Vagina (tissue), 2 donors: ENCODE measurements around the gene TOR2A. TPM values are rescaled to one million over a fixed set of nuclear protein-coding genes. Genes with fewer than 3 reads are reported as not detected.

ENCODE experiments used
- DNase-seq, 2 donors: peaks; one replicate each; pipeline ENCODE4 v3.0.0-alpha.2; 2017; ENCODE audit errors: extremely low spot score in 2 of 2
- H3K27ac ChIP-seq: fragments of 200-600 bp; sonication (generic); one replicate; pipeline ENCODE4 v1.5.1; 2019
- H3K27me3 ChIP-seq: fragments of 200-600 bp; sonication (generic); one replicate; pipeline ENCODE4 v1.5.1; 2019
- H3K36me3 ChIP-seq, 2 donors: fragments of 200-600 bp; sonication (generic); one replicate each; pipeline ENCODE4 v1.5.1; 2017 to 2019
- H3K4me1 ChIP-seq: fragments of 200-600 bp; sonication (generic); one replicate; pipeline ENCODE4 v1.5.1; 2019
- H3K4me3 ChIP-seq, 2 donors: fragments of 200-600 bp; sonication (generic); 1 replicate in 1 of 2; 2 replicates in 1 of 2; pipeline ENCODE4 v1.5.1; 2016 to 2019
- H3K9me3 ChIP-seq: fragments of 200-600 bp; sonication (generic); one replicate; pipeline ENCODE4 v1.5.1; 2019
- POLR2A ChIP-seq, 2 donors: fragments of 450-650 bp; IDR thresholded peaks; one replicate each; pipeline ENCODE4 v1.6.1; 2017; ENCODE audit warnings: antibody characterized with exemption in 2 of 2, mild to moderate bottlenecking in 2 of 2, moderate library complexity in 2 of 2
- POLR2AphosphoS5 ChIP-seq, 2 donors: sonication (generic); formaldehyde crosslinking; IDR thresholded peaks; one replicate each; pipeline ENCODE4 v1.9.0; 2017; ENCODE audit warnings: antibody characterized with exemption in 2 of 2, mild to moderate bottlenecking in 2 of 2, low read depth in 1 of 2; ENCODE audit not compliant: insufficient read depth in 1 of 2
- intact Hi-C: fragments of 100-400 bp; cut with DNase I; formaldehyde crosslinking; loops from one replicate; pipeline ENCODE4 v1.15.1; 2023
- total RNA-seq: library from RNA; depleted of rRNA; stranded (reverse); fragments of >200 nt; gene quantifications from one replicate; pipeline ENCODE4 v1.2.3, GENCODE V29; 2016
- TF ChIP-seq, protein P1 (sequence below), 3 experiments: fragments of 450-650 bp in 2 of 3; fragments of 200-600 bp in 1 of 3; sonication (generic) in 1 of 3; IDR thresholded peaks; one replicate each; pipeline ENCODE4 v1.5.1; 2017 to 2019; ENCODE audit warnings: antibody characterized with exemption in 3 of 3, mild to moderate bottlenecking in 2 of 3, moderate library complexity in 2 of 3

TOR2A gene
- total RNA-seq, 1 donor from 2014 or later = 12.3 TPM

DNA sequence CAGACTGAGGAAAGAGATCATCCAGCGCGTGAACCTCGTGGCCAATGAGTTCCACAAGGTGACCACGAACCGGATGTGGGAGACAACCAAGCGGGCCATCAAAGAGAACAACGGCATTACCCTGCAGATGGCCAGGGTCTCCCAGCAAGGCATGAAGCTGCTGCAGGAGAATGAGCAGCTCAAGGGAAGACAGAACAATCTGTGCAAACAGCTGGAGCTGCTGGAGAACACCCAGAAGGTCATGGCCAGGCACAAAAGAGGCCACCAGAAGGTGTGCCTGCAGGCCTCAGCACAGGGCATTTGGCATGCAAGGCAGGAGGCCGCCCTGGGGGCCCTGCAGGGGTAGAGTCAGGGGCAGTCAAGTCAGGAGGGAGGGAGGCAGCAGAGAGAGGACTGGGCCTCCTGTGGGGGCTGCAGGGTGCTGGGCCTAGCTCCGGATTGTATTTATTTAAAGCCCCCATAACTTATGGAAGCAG lies 23.8 kb downstream of the TOR2A start:
- Histone ChIP-seq H3K4me1 (peaks cover 18% of the 10 kb centered on the region), H3K27ac (no peak overlapping the region), H3K4me3 (no peak overlapping the region), H3K9me3 (no peaks in the 10 kb centered on the region), H3K36me3 (no peaks in the 10 kb centered on the region), H3K27me3 (no peaks in the 10 kb centered on the region)
- intact Hi-C loops = no loop called here
- DNase-seq = no peak
- TF ChIP-seq POLR2AphosphoS5 (IDR thresholded peaks at IDR 0.05; ENCODE audit: insufficient read depth in 1 of 2, low read depth in 1 of 2) (no peak), POLR2A (IDR thresholded peaks at IDR 0.05) (no peak)
- TF ChIP-seq, protein P1, sequence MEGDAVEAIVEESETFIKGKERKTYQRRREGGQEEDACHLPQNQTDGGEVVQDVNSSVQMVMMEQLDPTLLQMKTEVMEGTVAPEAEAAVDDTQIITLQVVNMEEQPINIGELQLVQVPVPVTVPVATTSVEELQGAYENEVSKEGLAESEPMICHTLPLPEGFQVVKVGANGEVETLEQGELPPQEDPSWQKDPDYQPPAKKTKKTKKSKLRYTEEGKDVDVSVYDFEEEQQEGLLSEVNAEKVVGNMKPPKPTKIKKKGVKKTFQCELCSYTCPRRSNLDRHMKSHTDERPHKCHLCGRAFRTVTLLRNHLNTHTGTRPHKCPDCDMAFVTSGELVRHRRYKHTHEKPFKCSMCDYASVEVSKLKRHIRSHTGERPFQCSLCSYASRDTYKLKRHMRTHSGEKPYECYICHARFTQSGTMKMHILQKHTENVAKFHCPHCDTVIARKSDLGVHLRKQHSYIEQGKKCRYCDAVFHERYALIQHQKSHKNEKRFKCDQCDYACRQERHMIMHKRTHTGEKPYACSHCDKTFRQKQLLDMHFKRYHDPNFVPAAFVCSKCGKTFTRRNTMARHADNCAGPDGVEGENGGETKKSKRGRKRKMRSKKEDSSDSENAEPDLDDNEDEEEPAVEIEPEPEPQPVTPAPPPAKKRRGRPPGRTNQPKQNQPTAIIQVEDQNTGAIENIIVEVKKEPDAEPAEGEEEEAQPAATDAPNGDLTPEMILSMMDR (IDR thresholded peaks at IDR 0.05) = no peak

DNA sequence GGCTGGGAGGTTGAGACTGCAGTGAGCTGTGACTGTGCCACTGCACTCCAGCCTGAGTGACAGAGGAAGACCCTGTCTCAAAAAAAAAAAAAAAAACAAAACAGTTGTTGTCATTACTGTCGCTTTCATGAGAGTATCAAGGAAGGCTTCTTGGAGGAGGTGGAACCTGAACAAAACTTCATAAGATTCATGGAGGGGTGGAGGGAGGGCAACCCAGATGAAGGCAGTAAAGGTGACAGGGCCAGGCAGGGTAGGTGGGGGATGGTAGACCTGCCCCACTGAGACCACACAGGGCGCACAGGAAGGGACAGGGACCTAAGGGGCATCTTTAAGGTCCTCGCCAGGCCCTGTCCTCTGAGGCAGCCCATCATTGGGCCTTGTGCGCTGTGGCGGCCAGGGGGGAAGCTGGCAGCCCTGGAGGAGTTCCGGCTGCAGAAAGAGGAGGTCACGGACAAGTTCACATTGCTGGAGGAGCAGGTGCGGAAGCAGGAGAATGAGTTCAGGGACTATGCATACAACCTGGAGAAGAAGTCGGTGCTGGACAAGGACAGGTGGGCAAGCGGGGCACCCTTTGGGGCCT lies 24.8 kb downstream of the TOR2A start:
- Histone ChIP-seq H3K36me3 (no peaks in the 10 kb centered on the region), H3K4me3 (no peak overlapping the region), H3K27me3 (no peaks in the 10 kb centered on the region), H3K4me1 (peaks cover 14% of the 10 kb centered on the region), H3K9me3 (no peaks in the 10 kb centered on the region), H3K27ac (no peak overlapping the region)
- TF ChIP-seq POLR2AphosphoS5 (IDR thresholded peaks at IDR 0.05; ENCODE audit: insufficient read depth in 1 of 2, low read depth in 1 of 2) (no peak), POLR2A (IDR thresholded peaks at IDR 0.05) (no peak)
- TF ChIP-seq, protein P1 (IDR thresholded peaks at IDR 0.05) = no peak
- no peak for DNase-seq
- intact Hi-C loops = no loop called here

DNA sequence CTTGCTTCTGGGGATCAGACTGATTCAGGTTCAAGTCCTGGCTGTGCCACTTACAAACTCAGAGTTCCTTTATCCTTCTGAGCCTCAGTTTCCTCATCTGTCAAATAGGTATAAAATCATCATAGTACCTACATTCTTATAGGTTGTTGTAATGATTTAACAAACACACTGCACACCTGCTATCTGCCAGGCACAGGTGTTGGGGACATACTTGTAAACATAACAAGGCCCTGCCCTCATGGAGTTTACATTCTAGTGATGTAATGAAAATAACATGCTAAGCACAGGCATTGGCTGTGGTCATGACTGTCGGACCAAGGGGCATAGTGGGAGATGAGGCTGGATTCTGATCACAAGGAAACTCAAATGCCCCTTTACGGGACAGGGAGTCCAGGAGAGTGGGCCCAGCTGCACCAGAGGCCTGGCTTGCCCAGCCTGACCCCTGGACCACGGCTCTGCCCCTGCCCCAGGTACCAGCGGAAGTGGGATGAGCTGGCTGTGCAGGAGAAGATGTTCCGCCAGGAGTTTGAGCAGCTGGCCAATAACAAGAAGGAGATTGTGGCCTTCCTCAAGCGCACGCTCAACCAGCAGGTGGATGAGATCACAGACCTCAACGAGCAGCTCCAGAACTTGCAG lies 26.0 kb downstream of the TOR2A start:
- peaks cover 2% of the 10 kb centered on the region for H3K4me1 ChIP-seq
- TF ChIP-seq POLR2A (IDR thresholded peaks at IDR 0.05) (no peak), POLR2AphosphoS5 (IDR thresholded peaks at IDR 0.05; ENCODE audit: insufficient read depth in 1 of 2, low read depth in 1 of 2) (no peak)
- TF ChIP-seq, protein P1 (IDR thresholded peaks at IDR 0.05) = no peak
- H3K4me3 ChIP-seq = no peak overlapping the region
- H3K27ac ChIP-seq = no peak overlapping the region
- intact Hi-C loops = no loop called here
- H3K36me3 ChIP-seq = no peaks in the 10 kb centered on the region
- no peaks in the 10 kb centered on the region for H3K27me3 ChIP-seq
- no peaks in the 10 kb centered on the region for H3K9me3 ChIP-seq
- DNase-seq = no peak

DNA sequence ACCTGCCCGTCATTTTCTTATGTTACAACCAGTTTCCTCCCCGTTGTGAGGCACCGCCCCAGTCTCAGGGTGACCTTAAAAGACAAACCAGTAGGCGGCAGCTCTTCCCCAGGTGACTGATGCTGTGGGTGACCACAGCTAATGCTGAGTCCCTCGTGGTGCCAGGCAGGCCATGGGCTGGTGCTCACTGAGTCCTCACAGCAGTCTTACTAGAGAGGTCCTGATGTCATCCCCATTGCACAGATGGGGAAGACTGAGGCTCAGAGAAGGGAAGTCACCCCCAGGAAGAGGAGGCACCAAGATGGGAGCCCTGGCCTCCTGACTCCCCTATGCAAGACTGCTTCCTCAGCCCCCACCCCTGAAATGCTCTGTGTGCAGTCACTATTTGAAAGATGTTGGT lies 27.3 kb downstream of the TOR2A start:
- H3K4me3 ChIP-seq = no peak overlapping the region
- DNase-seq = no peak
- H3K36me3 ChIP-seq = no peaks in the 10 kb centered on the region
- intact Hi-C loops = no loop called here
- no peaks in the 10 kb centered on the region for H3K9me3 ChIP-seq
- TF ChIP-seq POLR2AphosphoS5 (IDR thresholded peaks at IDR 0.05; ENCODE audit: insufficient read depth in 1 of 2, low read depth in 1 of 2) (no peak), POLR2A (IDR thresholded peaks at IDR 0.05) (no peak)
- TF ChIP-seq, protein P1 (IDR thresholded peaks at IDR 0.05) = no peak
- H3K4me1 ChIP-seq = no peaks in the 10 kb centered on the region
- H3K27me3 ChIP-seq = no peaks in the 10 kb centered on the region
- H3K27ac ChIP-seq = no peak overlapping the region

DNA sequence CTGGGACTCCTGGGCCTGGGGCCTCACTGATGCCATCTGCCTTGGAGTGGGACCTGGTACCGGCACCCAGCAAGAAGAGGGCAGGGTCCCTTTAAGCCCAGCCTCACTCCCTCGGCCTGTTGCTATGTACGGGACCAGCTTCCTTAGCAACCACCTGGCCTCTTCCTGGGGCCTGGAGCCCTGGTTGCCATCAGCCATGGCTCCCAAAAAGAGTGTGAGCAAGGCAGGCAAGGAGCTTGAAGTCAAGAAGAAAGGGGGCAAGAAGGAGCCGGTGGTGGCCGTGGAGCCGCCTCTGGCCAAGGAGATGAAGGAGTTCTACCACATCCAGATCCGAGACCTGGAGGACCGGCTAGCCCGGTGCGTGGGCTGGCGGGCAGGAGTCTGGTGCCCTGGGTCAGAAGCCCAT lies 28.3 kb downstream of the TOR2A start, which contains the start of gene CFAP157:
Gene CFAP157, plus strand, starts transcription at position 153 of the 406 bp plus-strand sequence. Its CDS starts 44 bp downstream, at position 197.
- Histone ChIP-seq H3K4me1 (no peaks in the 10 kb centered on the region), H3K4me3 (no peak within 1 kb of the TSS), H3K36me3 (no peaks in the 10 kb centered on the region), H3K9me3 (no peaks in the 10 kb centered on the region), H3K27ac (no peak within 1 kb of the TSS), H3K27me3 (no peaks in the 10 kb centered on the region)
- TF ChIP-seq, protein P1 (IDR thresholded peaks at IDR 0.05) = no peak
- intact Hi-C loops = no loop called here
- DNase-seq = no peak
